Measurements from ENCODE around the gene NABP1. TPM values are rescaled to one million over a fixed set of nuclear protein-coding genes. Genes with fewer than 3 reads are reported as not detected.

The NABP1 gene
- total RNA-seq, 4 donors from 2014 or later: 58.3 to 318 (median 104) TPM

GRCh38 chr2:191635333-191636234 lies 42.4 kb upstream of the NABP1 start:
- ATAC-seq (ENCODE audit: low FRiP score) (no peak), DNase-seq (ENCODE audit: low spot score) (no peak)
- no peak for TF ChIP-seq CTCF (IDR thresholded peaks at IDR 0.05)

- no peak for TF ChIP-seq CTCF (IDR thresholded peaks at IDR 0.05)
- ATAC-seq (ENCODE audit: low FRiP score) (no peak), DNase-seq (ENCODE audit: low spot score) (no peak)
Observed at GRCh38 chr2:191636235-191636543, 41.7 kb upstream of the NABP1 start.

GRCh38 chr2:191636586-191636985 lies 41.4 kb upstream of the NABP1 start:
- ATAC-seq (ENCODE audit: low FRiP score): no peak
- DNase-seq (ENCODE audit: low spot score): no peak
- no peak for TF ChIP-seq CTCF (IDR thresholded peaks at IDR 0.05)

- DNase-seq (ENCODE audit: low spot score) (no peak), ATAC-seq (ENCODE audit: low FRiP score) (peak; percentile 45)
- no peak for TF ChIP-seq CTCF (IDR thresholded peaks at IDR 0.05)
Observed at GRCh38 chr2:191637182-191638078, 40.5 kb upstream of the NABP1 start.

GRCh38 chr2:191638079-191638801 lies 39.7 kb upstream of the NABP1 start:
- ATAC-seq (ENCODE audit: low FRiP score): no peak
- DNase-seq (ENCODE audit: low spot score): no peak
- no peak for TF ChIP-seq CTCF (IDR thresholded peaks at IDR 0.05)

GRCh38 chr2:191638802-191639172 lies 39.1 kb upstream of the NABP1 start:
- no peak for TF ChIP-seq CTCF (IDR thresholded peaks at IDR 0.05)
- no peak for DNase-seq (ENCODE audit: low spot score)
- no peak for ATAC-seq (ENCODE audit: low FRiP score)

All from omental fat pad (tissue), 4 donors.